Liver (tissue), 3 donors: Measurements from ENCODE around the gene ZNF212.

ENCODE experiments used
- CTCF ChIP-seq: fragments of 150-350 bp; IDR thresholded peaks from 2 replicates; pipeline ENCODE4 v1.5.1; 2017; ENCODE audit warnings: improper control_type of control experiment, low read depth, low read length; ENCODE audit not compliant: missing input control
- EGR1 ChIP-seq, 2 donors: IDR thresholded peaks; 2 replicates each; pipeline ENCODE4 v1.6.1; 2016 to 2018; ENCODE audit warnings: antibody characterized with exemption in 2 of 2, low read depth in 2 of 2
- GABPA ChIP-seq, 2 donors: IDR thresholded peaks in 1 of 2; conservative IDR thresholded peaks in 1 of 2; 2 replicates each; pipeline ENCODE4 v1.6.1; 2016; ENCODE audit warnings: antibody characterized with exemption in 2 of 2, mild to moderate bottlenecking in 1 of 2, moderate library complexity in 1 of 2
- HNF4A ChIP-seq, 2 donors: conservative IDR thresholded peaks; 2 replicates each; pipeline ENCODE4 v1.6.1; 2016; ENCODE audit warnings: antibody characterized with exemption in 2 of 2, mild to moderate bottlenecking in 2 of 2
- MAX ChIP-seq: IDR thresholded peaks from 2 replicates; pipeline ENCODE4 v1.6.1; 2016; ENCODE audit warnings: antibody characterized with exemption
- NR2F2 ChIP-seq: IDR thresholded peaks from 2 replicates; pipeline ENCODE4 v1.6.1; 2016; ENCODE audit warnings: antibody characterized with exemption
- RAD21 ChIP-seq, 2 donors: IDR thresholded peaks; 2 replicates each; pipeline ENCODE4 v1.6.1; 2016; ENCODE audit warnings: antibody characterized with exemption in 2 of 2, mild to moderate bottlenecking in 2 of 2
- REST ChIP-seq: IDR thresholded peaks from 2 replicates; pipeline ENCODE4 v1.6.1; 2016; ENCODE audit warnings: antibody characterized with exemption, mild to moderate bottlenecking
- TAF1 ChIP-seq: conservative IDR thresholded peaks from 2 replicates; pipeline ENCODE4 v1.6.1; 2016; ENCODE audit warnings: antibody characterized with exemption, mild to moderate bottlenecking
- donor health status: healthy.
- donor health status: healthy.

GRCh38 chr7:149255174-149255573 lies 15.7 kb downstream of the ZNF212 start:
- TF ChIP-seq RAD21 (IDR thresholded peaks at IDR 0.05) (no peak), GABPA (IDR thresholded peaks at IDR 0.05 in 1 of 2, conservative IDR thresholded peaks at IDR 0.05 in 1 of 2) (no peak), CTCF (no peak), MAX (no peak), TAF1 (no peak), REST (no peak), NR2F2 (no peak), HNF4A (conservative IDR thresholded peaks at IDR 0.05) (no peak), EGR1 (IDR thresholded peaks at IDR 0.05; ENCODE audit: low read depth in 2 of 2) (no peak)
